Measurements from ENCODE around the gene RHOJ. TPM values are rescaled to one million over a fixed set of nuclear protein-coding genes. Genes with fewer than 3 reads are reported as not detected.

The RHOJ gene
- total and polyA plus RNA-seq, 2 of the 8 experiments (the other 6 are each of a cell fraction or from before 2014, with no cell fraction given) = 0.11 TPM; not detected in 1

GRCh38 chr14:63257299-63257698, 53.1 kb downstream of the RHOJ start (continued):
- TF ChIP-seq SRF (IDR thresholded peaks at IDR 0.05; ENCODE audit: low read depth, low read length) = no peak

Measured in H1 (cell line).